ENCODE results near the gene CCDC141.
A peak's percentile ranks its signal among the peaks of the same experiment; 100 is the strongest.

Gene CCDC141

DNA sequence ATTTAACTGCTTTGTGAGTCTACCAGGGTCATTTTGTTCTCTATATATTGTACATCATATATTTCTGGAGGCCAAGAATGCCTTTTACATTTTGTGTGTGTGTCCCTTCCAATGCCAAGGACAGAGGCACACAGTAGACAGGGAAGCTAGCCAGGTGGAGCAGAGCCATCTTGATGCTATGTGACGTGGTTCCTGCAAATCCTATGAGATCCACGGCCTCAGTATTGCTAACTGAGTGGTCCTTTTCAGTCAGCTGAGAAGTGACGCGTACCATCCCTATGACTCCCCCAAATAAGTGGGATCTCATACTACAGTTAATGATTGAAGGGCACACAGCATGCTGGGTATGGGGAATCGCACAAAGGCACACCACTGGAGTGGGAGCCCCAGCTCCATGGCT is 27.3 kb downstream of the CCDC141 start:
- DNase-seq (ENCODE audit: low read depth in 1 of 2, low spot score in 1 of 2), result no peak
- H3K4me3 ChIP-seq (replicated peaks; ENCODE audit: insufficient read depth, low read length), result no peak overlapping the region
- H3K27ac ChIP-seq (replicated peaks), result no peak overlapping the region
- TF ChIP-seq GABPA (IDR thresholded peaks at IDR 0.05; ENCODE audit: low read depth) (no peak), SPI1 (IDR thresholded peaks at IDR 0.05; ENCODE audit: borderline replicate concordance, low read depth) (no peak), POLR2AphosphoS5 (IDR thresholded peaks at IDR 0.05; ENCODE audit: low read depth) (no peak)
- TF ChIP-seq, protein P1, sequence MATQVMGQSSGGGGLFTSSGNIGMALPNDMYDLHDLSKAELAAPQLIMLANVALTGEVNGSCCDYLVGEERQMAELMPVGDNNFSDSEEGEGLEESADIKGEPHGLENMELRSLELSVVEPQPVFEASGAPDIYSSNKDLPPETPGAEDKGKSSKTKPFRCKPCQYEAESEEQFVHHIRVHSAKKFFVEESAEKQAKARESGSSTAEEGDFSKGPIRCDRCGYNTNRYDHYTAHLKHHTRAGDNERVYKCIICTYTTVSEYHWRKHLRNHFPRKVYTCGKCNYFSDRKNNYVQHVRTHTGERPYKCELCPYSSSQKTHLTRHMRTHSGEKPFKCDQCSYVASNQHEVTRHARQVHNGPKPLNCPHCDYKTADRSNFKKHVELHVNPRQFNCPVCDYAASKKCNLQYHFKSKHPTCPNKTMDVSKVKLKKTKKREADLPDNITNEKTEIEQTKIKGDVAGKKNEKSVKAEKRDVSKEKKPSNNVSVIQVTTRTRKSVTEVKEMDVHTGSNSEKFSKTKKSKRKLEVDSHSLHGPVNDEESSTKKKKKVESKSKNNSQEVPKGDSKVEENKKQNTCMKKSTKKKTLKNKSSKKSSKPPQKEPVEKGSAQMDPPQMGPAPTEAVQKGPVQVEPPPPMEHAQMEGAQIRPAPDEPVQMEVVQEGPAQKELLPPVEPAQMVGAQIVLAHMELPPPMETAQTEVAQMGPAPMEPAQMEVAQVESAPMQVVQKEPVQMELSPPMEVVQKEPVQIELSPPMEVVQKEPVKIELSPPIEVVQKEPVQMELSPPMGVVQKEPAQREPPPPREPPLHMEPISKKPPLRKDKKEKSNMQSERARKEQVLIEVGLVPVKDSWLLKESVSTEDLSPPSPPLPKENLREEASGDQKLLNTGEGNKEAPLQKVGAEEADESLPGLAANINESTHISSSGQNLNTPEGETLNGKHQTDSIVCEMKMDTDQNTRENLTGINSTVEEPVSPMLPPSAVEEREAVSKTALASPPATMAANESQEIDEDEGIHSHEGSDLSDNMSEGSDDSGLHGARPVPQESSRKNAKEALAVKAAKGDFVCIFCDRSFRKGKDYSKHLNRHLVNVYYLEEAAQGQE (IDR thresholded peaks at IDR 0.05; ENCODE audit: insufficient replicate concordance, low read depth), result no peak
- TF ChIP-seq, protein P2, sequence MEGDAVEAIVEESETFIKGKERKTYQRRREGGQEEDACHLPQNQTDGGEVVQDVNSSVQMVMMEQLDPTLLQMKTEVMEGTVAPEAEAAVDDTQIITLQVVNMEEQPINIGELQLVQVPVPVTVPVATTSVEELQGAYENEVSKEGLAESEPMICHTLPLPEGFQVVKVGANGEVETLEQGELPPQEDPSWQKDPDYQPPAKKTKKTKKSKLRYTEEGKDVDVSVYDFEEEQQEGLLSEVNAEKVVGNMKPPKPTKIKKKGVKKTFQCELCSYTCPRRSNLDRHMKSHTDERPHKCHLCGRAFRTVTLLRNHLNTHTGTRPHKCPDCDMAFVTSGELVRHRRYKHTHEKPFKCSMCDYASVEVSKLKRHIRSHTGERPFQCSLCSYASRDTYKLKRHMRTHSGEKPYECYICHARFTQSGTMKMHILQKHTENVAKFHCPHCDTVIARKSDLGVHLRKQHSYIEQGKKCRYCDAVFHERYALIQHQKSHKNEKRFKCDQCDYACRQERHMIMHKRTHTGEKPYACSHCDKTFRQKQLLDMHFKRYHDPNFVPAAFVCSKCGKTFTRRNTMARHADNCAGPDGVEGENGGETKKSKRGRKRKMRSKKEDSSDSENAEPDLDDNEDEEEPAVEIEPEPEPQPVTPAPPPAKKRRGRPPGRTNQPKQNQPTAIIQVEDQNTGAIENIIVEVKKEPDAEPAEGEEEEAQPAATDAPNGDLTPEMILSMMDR (IDR thresholded peaks at IDR 0.05; ENCODE audit: insufficient read depth, low read length), result no peak
- no peaks in the 10 kb centered on the region for H3K27me3 ChIP-seq (ENCODE audit: insufficient read depth, poor library complexity, severe bottlenecking)

DNA sequence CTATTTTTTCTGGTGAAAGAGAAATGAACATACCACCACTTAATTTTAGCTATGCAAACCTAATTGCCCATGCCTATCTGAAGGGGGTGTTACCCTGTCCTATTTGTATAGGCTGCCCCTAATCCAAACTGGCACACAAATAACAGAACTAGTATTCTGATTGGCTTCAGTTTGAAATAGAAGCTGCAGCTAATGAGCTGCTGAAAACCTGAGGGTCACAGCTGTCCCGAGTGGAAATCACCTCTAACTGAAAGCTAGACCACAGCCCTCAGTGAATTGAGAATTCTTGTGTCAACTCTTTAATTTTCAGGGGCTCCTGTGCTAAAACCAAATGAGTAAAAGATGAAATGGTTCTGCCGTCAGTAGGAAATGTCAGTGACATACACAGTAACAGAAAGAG is 28.7 kb downstream of the CCDC141 start:
- Histone ChIP-seq H3K27ac (replicated peaks) (no peak overlapping the region), H3K27me3 (ENCODE audit: insufficient read depth, poor library complexity, severe bottlenecking) (no peaks in the 10 kb centered on the region), H3K4me3 (replicated peaks; ENCODE audit: insufficient read depth, low read length) (no peak overlapping the region)
- TF ChIP-seq GABPA (IDR thresholded peaks at IDR 0.05; ENCODE audit: low read depth) (no peak), POLR2AphosphoS5 (IDR thresholded peaks at IDR 0.05; ENCODE audit: low read depth) (no peak), SPI1 (IDR thresholded peaks at IDR 0.05; ENCODE audit: borderline replicate concordance, low read depth) (no peak)
- TF ChIP-seq, protein P2 (IDR thresholded peaks at IDR 0.05; ENCODE audit: insufficient read depth, low read length), result no peak
- TF ChIP-seq, protein P1 (IDR thresholded peaks at IDR 0.05; ENCODE audit: insufficient replicate concordance, low read depth), result no peak
- no peak for DNase-seq (ENCODE audit: low read depth in 1 of 2, low spot score in 1 of 2)

DNA sequence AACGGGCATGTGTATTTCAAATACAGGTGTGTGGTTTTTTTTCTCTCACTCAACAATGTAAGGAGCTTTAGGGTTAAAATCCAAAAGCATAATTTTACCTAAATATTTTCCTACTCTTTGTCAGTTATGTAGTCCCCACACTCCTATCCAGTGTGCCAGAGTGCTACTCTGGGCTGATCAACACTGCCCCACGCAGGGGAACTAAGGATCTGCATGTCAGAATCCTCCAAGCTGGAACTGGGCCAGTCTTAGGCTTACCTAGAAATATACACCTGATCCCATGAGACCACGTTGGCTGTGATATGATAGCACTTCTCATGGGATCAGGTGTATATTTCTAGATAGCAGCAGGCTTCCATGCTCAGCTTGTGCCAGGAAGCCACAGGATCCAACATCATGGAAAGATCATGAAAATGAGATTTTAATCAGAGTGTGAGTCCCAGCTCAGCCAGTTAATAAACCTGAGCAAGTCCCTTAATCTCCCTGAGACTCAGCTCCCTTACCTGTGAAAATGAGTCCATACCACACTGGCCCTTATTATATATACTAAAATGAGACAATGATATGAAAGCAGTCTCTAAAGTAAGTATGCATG is 29.7 kb downstream of the CCDC141 start:
- H3K27ac ChIP-seq (replicated peaks), result no peak overlapping the region
- TF ChIP-seq SPI1 (IDR thresholded peaks at IDR 0.05; ENCODE audit: borderline replicate concordance, low read depth) (no peak), GABPA (IDR thresholded peaks at IDR 0.05; ENCODE audit: low read depth) (no peak)
- TF ChIP-seq, protein P1 (IDR thresholded peaks at IDR 0.05; ENCODE audit: insufficient replicate concordance, low read depth), result no peak
- TF ChIP-seq, protein P2 (IDR thresholded peaks at IDR 0.05; ENCODE audit: insufficient read depth, low read length), result peak; percentile 51
- H3K4me3 ChIP-seq (replicated peaks; ENCODE audit: insufficient read depth, low read length), result no peak overlapping the region
- peak in 1 of 2 experiments; percentile 29 for DNase-seq (ENCODE audit: low read depth in 1 of 2, low spot score in 1 of 2)
- H3K27me3 ChIP-seq (ENCODE audit: insufficient read depth, poor library complexity, severe bottlenecking), result no peaks in the 10 kb centered on the region
